ENCODE measurements around the gene TBC1D24. TPM values are rescaled to one million over a fixed set of nuclear protein-coding genes. Genes with fewer than 3 reads are reported as not detected.

TBC1D24 gene
- total RNA-seq, 3 donors from 2014 or later, result 8.8 to 22.0 (median 16.7) TPM

- no peaks in the 10 kb centered on the region for H3K9me3 ChIP-seq
- H3K27ac ChIP-seq, result peak overlapping the region; percentile 52 to 77
Measured at GRCh38 chr16:2499890-2500429, 25.0 kb downstream of the TBC1D24 start.

GRCh38 chr16:2500430-2500917 lies 25.5 kb downstream of the TBC1D24 start:
- no peaks in the 10 kb centered on the region for H3K36me3 ChIP-seq
- peaks cover 16 to 28% of the 10 kb centered on the region in 2 donors for H3K4me1 ChIP-seq
- H3K4me3 ChIP-seq, result no peak overlapping the region
- H3K27me3 ChIP-seq, result no peaks in the 10 kb centered on the region
- H3K9me3 ChIP-seq, result no peaks in the 10 kb centered on the region
- no peak for TF ChIP-seq POLR2A (IDR thresholded peaks at IDR 0.05)
- TF ChIP-seq POLR2AphosphoS5 (IDR thresholded peaks at IDR 0.05), result no peak
- H3K27ac ChIP-seq, result peak overlapping the region; percentile 52 to 77
- DNase-seq (ENCODE audit: low spot score in 2 of 2), result no peak
- intact Hi-C loops (cut with DNase I; ENCODE audit: low total_unique reads), result no loop called here

More at GRCh38 chr16:2499890-2500429, 25.0 kb downstream of the TBC1D24 start:
- Histone ChIP-seq H3K36me3 (no peaks in the 10 kb centered on the region), H3K27me3 (no peaks in the 10 kb centered on the region), H3K4me3 (no peak overlapping the region), H3K4me1 (peaks cover 16 to 28% of the 10 kb centered on the region in 2 donors)
- intact Hi-C loops (cut with DNase I; ENCODE audit: low total_unique reads), result no loop called here
- DNase-seq (ENCODE audit: low spot score in 2 of 2), result no peak
- TF ChIP-seq POLR2A (IDR thresholded peaks at IDR 0.05), result no peak
- TF ChIP-seq CTCF (IDR thresholded peaks at IDR 0.05), result no peak
- TF ChIP-seq POLR2AphosphoS5 (IDR thresholded peaks at IDR 0.05), result no peak

- peak; percentile 69 to 85 for DNase-seq (ENCODE audit: low spot score in 2 of 2)
- TF ChIP-seq POLR2A (IDR thresholded peaks at IDR 0.05) (no peak), CTCF (IDR thresholded peaks at IDR 0.05) (peak; percentile 90 to 97 (median 96)), POLR2AphosphoS5 (IDR thresholded peaks at IDR 0.05) (peak in 2 of 3 donors; percentile 33 to 78)
- H3K27ac ChIP-seq, result peak overlapping the region in 1 of 2 donors; percentile 1
- H3K4me1 ChIP-seq, result peaks cover 16 to 28% of the 10 kb centered on the region in 2 donors
- intact Hi-C loops (cut with DNase I; ENCODE audit: low total_unique reads), result no loop called here
- no peaks in the 10 kb centered on the region for H3K9me3 ChIP-seq
- H3K27me3 ChIP-seq, result no peaks in the 10 kb centered on the region
- H3K36me3 ChIP-seq, result no peaks in the 10 kb centered on the region
- peak overlapping the region; percentile 26 to 50 (median 37) for H3K4me3 ChIP-seq
Measured at GRCh38 chr16:2500918-2501750, 26.2 kb downstream of the TBC1D24 start.

- H3K9me3 ChIP-seq, result no peaks in the 10 kb centered on the region
- TF ChIP-seq CTCF (IDR thresholded peaks at IDR 0.05) (no peak), POLR2A (IDR thresholded peaks at IDR 0.05) (no peak), POLR2AphosphoS5 (IDR thresholded peaks at IDR 0.05) (no peak)
- peak overlapping the region in 1 of 2 donors; percentile 32 for H3K27ac ChIP-seq
- H3K27me3 ChIP-seq, result no peaks in the 10 kb centered on the region
- peaks cover 14 to 22% of the 10 kb centered on the region in 2 donors for H3K4me1 ChIP-seq
- intact Hi-C loops (cut with DNase I; ENCODE audit: low total_unique reads), result no loop called here
- DNase-seq (ENCODE audit: low spot score in 2 of 2), result no peak
- H3K4me3 ChIP-seq, result no peak overlapping the region
- H3K36me3 ChIP-seq, result no peaks in the 10 kb centered on the region
Measured at GRCh38 chr16:2501946-2502895, 27.3 kb downstream of the TBC1D24 start.

- no peak overlapping the region for H3K27ac ChIP-seq
- no peaks in the 10 kb centered on the region for H3K27me3 ChIP-seq
- H3K9me3 ChIP-seq, result no peaks in the 10 kb centered on the region
- TF ChIP-seq CTCF (IDR thresholded peaks at IDR 0.05), result no peak
- no peak for TF ChIP-seq POLR2AphosphoS5 (IDR thresholded peaks at IDR 0.05)
- TF ChIP-seq POLR2A (IDR thresholded peaks at IDR 0.05), result no peak
- DNase-seq (ENCODE audit: low spot score in 2 of 2), result no peak
- H3K36me3 ChIP-seq, result no peaks in the 10 kb centered on the region
- H3K4me3 ChIP-seq, result no peak overlapping the region
- intact Hi-C loops (cut with DNase I; ENCODE audit: low total_unique reads), result no loop called here
- peaks cover 0 to 4% of the 10 kb centered on the region in 2 donors for H3K4me1 ChIP-seq
Measured at GRCh38 chr16:2505695-2506094, 30.8 kb downstream of the TBC1D24 start.

Data from breast epithelium (tissue), 4 donors.